GM19240 (cell line): ENCODE measurements around the gene CNTN6.
A peak's percentile ranks its signal among the peaks of the same experiment; 100 is the strongest.
"Not testable (repeated sequence)": the region's sequence is repeated elsewhere in the genome, so short reads cannot be mapped to it uniquely, and the experiment has no call there.

Source experiments
- DNase-seq: peaks from one replicate; pipeline ENCODE4 v3.0.0; 2011; ENCODE audit warnings: low spot score; ENCODE audit not compliant: insufficient read length

CNTN6 gene

GRCh38 chr3:1275495-1275894, 182.7 kb downstream of the CNTN6 start:
- no peak for DNase-seq

GRCh38 chr3:1287815-1288214, 195.0 kb downstream of the CNTN6 start:
- DNase-seq, result no peak

- DNase-seq, result no peak
Observed at GRCh38 chr3:1288805-1289494, 196.1 kb downstream of the CNTN6 start.

- no peak for DNase-seq
Observed at GRCh38 chr3:1292571-1293071, 199.8 kb downstream of the CNTN6 start.

GRCh38 chr3:1294586-1294985, 201.8 kb downstream of the CNTN6 start:
- no peak for DNase-seq

- no peak for DNase-seq
Observed at GRCh38 chr3:1318296-1319005, 225.6 kb downstream of the CNTN6 start.

- DNase-seq, result no peak
Observed at GRCh38 chr3:1326546-1326945, 233.7 kb downstream of the CNTN6 start.

- no peak for DNase-seq
Observed at GRCh38 chr3:1330107-1330506, 237.3 kb downstream of the CNTN6 start.

- DNase-seq, result no peak
Observed at GRCh38 chr3:1346386-1346785, 253.6 kb downstream of the CNTN6 start.

GRCh38 chr3:1348547-1348946, 255.7 kb downstream of the CNTN6 start:
- no peak for DNase-seq

GRCh38 chr3:1350885-1351284, 258.1 kb downstream of the CNTN6 start:
- no peak for DNase-seq

GRCh38 chr3:1355691-1356090, 262.9 kb downstream of the CNTN6 start:
- DNase-seq, result no peak

- DNase-seq, result no peak
Observed at GRCh38 chr3:1356101-1356500, 263.3 kb downstream of the CNTN6 start.

- DNase-seq, result no peak
Observed at GRCh38 chr3:1365528-1365927, 272.7 kb downstream of the CNTN6 start.

- no peak for DNase-seq
Observed at GRCh38 chr3:1374471-1374870, 281.6 kb downstream of the CNTN6 start.

- no peak for DNase-seq
Observed at GRCh38 chr3:1375145-1375544, 282.3 kb downstream of the CNTN6 start.

- peak; percentile 1 for DNase-seq
Observed at GRCh38 chr3:1380926-1381646, 288.3 kb downstream of the CNTN6 start.

GRCh38 chr3:1381647-1382036, 288.8 kb downstream of the CNTN6 start:
- DNase-seq, result no peak

- not testable (repeated sequence) for DNase-seq
Observed at GRCh38 chr3:1387396-1387905, 294.6 kb downstream of the CNTN6 start.

GRCh38 chr3:1394188-1394587, 301.4 kb downstream of the CNTN6 start:
- DNase-seq, result no peak

GRCh38 chr3:1400571-1400970, 307.7 kb downstream of the CNTN6 start:
- no peak for DNase-seq
